IMR-90 (cell line): ENCODE results near the gene RAB43.

Experiments
- BHLHE40 ChIP-seq: fragments of 150-350 bp; IDR thresholded peaks from 2 replicates; pipeline ENCODE4 v1.6.1; 2016; ENCODE audit warnings: mild to moderate bottlenecking, low read depth, low read length
- CEBPB ChIP-seq: IDR thresholded peaks from 2 replicates; pipeline ENCODE4 v1.6.1; 2012; ENCODE audit warnings: low read depth, low read length, improper control_type of control experiment
- FOS ChIP-seq: fragments of 150-350 bp; IDR thresholded peaks from 2 replicates; pipeline ENCODE4 v1.6.1; 2016; ENCODE audit warnings: low read depth, low read length
- MXI1 ChIP-seq: IDR thresholded peaks from 2 replicates; pipeline ENCODE4 v1.6.1; 2012; ENCODE audit warnings: low read depth, mild to moderate bottlenecking, low read length, moderate library complexity, borderline replicate concordance
- POLR2A ChIP-seq: IDR thresholded peaks from 2 replicates; pipeline ENCODE4 v1.6.1; 2012; ENCODE audit warnings: mild to moderate bottlenecking, low read depth, low read length
- RAD21 ChIP-seq: IDR thresholded peaks from 2 replicates; pipeline ENCODE4 v1.6.1; 2012; ENCODE audit warnings: low read length, improper control_type of control experiment
- RCOR1 ChIP-seq: IDR thresholded peaks from 2 replicates; pipeline ENCODE4 v1.6.1; 2012; ENCODE audit warnings: mild to moderate bottlenecking, low read length, improper control_type of control experiment; ENCODE audit not compliant: insufficient replicate concordance
- RFX5 ChIP-seq: IDR thresholded peaks from 2 replicates; pipeline ENCODE4 v1.8.0; 2012; ENCODE audit warnings: low read depth, mild to moderate bottlenecking, low read length, moderate library complexity
- SMC3 ChIP-seq: fragments of 150-350 bp; IDR thresholded peaks from 2 replicates; pipeline ENCODE4 v1.6.1; 2016; ENCODE audit warnings: low read depth, mild to moderate bottlenecking, antibody characterized with exemption, low read length, moderate library complexity
- USF2 ChIP-seq: fragments of 150-350 bp; IDR thresholded peaks from 2 replicates; pipeline ENCODE4 v1.6.1; 2017; ENCODE audit warnings: mild to moderate bottlenecking, antibody characterized with exemption, low read length, low read depth
- TF ChIP-seq, protein P1 (sequence below): conservative IDR thresholded peaks from 2 replicates; pipeline ENCODE4 v1.5.1; 2012; ENCODE audit warnings: mild to moderate bottlenecking, low read depth, low read length, improper control_type of control experiment
- TF ChIP-seq, protein P2 (sequence below): fragments of 150-350 bp; IDR thresholded peaks from 2 replicates; pipeline ENCODE4 v1.6.1; 2016; ENCODE audit warnings: low read depth, mild to moderate bottlenecking, low read length, moderate library complexity, borderline replicate concordance

DNA sequence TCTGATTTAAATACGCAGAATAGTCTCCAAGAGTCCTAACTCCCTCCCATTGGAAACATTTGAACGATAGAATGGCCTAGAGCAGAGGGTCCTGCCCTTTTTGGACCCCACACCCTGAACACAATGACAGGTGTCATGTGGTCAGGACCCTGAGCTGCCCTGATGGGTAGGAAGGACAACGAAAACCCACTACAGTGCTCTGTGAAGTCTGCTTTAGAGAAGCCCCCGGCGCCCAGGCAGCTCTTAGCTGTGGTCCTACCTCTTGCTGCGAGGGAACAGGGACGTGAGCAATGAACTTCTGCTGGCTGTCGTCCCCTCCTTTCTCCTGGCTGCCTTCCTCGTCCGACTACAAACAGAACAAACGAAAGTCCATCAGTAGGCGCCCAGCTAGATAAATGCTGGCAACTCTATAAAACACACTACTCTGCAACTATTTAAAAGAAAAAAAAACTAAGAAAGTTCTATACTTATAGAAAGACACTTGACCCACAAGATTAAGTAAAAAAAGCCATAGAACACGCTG lies 8.7 kb upstream of the RAB43 start:
- TF ChIP-seq, protein P1, sequence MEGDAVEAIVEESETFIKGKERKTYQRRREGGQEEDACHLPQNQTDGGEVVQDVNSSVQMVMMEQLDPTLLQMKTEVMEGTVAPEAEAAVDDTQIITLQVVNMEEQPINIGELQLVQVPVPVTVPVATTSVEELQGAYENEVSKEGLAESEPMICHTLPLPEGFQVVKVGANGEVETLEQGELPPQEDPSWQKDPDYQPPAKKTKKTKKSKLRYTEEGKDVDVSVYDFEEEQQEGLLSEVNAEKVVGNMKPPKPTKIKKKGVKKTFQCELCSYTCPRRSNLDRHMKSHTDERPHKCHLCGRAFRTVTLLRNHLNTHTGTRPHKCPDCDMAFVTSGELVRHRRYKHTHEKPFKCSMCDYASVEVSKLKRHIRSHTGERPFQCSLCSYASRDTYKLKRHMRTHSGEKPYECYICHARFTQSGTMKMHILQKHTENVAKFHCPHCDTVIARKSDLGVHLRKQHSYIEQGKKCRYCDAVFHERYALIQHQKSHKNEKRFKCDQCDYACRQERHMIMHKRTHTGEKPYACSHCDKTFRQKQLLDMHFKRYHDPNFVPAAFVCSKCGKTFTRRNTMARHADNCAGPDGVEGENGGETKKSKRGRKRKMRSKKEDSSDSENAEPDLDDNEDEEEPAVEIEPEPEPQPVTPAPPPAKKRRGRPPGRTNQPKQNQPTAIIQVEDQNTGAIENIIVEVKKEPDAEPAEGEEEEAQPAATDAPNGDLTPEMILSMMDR = no peak
- TF ChIP-seq POLR2A = no peak
- TF ChIP-seq, protein P2, sequence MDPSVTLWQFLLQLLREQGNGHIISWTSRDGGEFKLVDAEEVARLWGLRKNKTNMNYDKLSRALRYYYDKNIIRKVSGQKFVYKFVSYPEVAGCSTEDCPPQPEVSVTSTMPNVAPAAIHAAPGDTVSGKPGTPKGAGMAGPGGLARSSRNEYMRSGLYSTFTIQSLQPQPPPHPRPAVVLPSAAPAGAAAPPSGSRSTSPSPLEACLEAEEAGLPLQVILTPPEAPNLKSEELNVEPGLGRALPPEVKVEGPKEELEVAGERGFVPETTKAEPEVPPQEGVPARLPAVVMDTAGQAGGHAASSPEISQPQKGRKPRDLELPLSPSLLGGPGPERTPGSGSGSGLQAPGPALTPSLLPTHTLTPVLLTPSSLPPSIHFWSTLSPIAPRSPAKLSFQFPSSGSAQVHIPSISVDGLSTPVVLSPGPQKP = no peak
- TF ChIP-seq RAD21 = no peak
- TF ChIP-seq CEBPB = no peak
- no peak for TF ChIP-seq USF2
- TF ChIP-seq RCOR1 = no peak
- no peak for TF ChIP-seq RFX5
- no peak for TF ChIP-seq FOS
- no peak for TF ChIP-seq MXI1
- no peak for TF ChIP-seq BHLHE40
- no peak for TF ChIP-seq SMC3
